Esophagus squamous epithelium (tissue), 4 donors: ENCODE measurements around the gene TIGIT.

Experiments
- CTCF ChIP-seq, 6 experiments: fragments of 450-650 bp in 4 of 6; fragments of 200-600 bp in 2 of 6; sonication (generic) in 2 of 6; IDR thresholded peaks; one replicate each; pipeline ENCODE4 v1.5.1; 2016 to 2019; ENCODE audit warnings: antibody characterized with exemption in 6 of 6, mild to moderate bottlenecking in 4 of 6, moderate library complexity in 4 of 6
- POLR2A ChIP-seq, 4 donors: fragments of 450-650 bp; IDR thresholded peaks; one replicate each; pipeline ENCODE4 v1.6.1; 2017; ENCODE audit warnings: antibody characterized with exemption in 4 of 4, mild to moderate bottlenecking in 4 of 4, moderate library complexity in 3 of 4

- TF ChIP-seq CTCF (IDR thresholded peaks at IDR 0.05) (peak; percentile 56 to 88 (median 66)), POLR2A (IDR thresholded peaks at IDR 0.05) (peak in 1 of 4 donors; percentile 30)
Measured at GRCh38 chr3:114290911-114291901, 2.6 kb upstream of the TIGIT start.
